ENCODE results near the gene MED4.
"Not testable (repeated sequence)": the region's sequence is repeated elsewhere in the genome, so short reads cannot be mapped to it uniquely, and the experiment has no call there.

Gene MED4

DNA sequence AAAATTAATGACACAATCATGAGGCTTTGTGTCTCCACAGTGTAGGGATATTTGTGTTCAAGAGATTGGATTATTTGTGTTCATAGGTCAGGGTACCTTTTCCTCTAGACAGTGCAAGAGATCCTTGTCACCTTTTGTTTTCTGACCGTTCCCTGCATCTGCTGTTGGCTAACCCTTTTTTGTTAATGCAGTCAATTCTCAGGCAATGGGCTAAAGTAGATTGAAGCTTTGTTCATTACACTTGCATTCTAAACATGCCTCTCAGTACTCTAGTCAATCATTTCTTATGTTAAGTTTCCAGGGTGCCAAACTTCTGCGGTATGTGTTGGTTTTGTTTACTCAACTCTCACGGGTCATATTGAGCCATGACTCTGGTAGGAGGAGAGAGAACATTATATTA is 1.8 kb upstream of the MED4 start:
- in situ Hi-C loops (cut with HindIII; ENCODE audit: low sequenced_read_pairs) = no loop called here

DNA sequence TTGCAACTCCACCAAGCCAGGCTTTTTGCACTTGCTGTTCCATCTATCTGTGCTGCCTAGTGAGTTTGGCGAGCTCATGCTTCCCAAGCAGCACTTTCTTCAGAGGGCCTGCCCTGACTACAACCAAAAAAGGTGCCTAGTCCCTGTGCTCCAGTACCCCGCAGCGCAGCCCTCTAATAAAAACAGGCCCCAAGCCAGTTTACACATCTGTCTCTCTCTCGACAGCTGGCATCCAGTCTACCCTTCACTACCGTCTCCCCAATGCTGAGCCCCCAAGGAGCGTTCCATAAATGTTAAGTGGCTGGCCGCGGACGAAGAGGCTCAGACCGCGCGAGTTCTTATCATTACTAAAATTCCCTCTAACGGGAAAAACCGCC is 512 bp downstream of the MED4 start:
- in situ Hi-C loops (cut with HindIII; ENCODE audit: low sequenced_read_pairs) = no loop called here

DNA sequence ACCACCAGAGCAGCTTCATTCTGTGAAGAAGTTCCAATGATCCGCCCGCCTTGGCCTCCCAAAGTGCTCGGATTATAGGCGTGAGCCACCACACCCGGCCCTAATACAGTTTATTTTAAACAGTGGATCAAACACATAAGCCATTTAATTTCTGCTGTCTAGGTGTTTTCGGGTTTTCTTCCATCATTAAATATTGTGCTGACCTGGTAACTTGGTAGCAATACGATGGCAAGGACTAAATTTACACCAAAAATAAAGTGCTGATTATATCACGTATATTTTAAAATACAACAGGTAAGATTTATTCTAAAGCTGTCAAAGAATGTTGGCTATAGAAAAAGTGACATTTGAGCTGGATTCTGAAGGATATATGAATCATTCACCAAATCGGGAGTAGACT is 1.3 kb downstream of the MED4 start:
- in situ Hi-C loops (cut with HindIII; ENCODE audit: low sequenced_read_pairs) = no loop called here

DNA sequence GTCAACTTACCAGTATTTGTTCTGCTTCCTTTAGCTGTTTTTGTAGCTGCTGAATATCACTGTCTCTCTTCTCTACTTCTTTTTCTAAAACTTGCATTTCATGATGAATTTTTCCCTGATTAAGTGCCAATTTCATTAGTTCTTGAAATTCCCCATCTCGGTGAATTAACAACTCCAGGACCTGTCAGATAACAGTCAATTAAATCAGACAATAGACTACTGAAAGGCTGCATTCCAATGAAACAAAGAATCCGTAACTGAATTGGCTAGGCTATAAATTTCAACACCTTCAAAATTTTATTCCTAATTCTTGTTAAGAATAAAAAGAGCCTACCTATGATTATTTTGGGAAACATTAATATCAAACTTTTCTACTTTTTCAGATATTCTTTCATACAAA is 8.6 kb downstream of the MED4 start:
- in situ Hi-C loops (cut with HindIII; ENCODE audit: low sequenced_read_pairs) = no loop called here

DNA sequence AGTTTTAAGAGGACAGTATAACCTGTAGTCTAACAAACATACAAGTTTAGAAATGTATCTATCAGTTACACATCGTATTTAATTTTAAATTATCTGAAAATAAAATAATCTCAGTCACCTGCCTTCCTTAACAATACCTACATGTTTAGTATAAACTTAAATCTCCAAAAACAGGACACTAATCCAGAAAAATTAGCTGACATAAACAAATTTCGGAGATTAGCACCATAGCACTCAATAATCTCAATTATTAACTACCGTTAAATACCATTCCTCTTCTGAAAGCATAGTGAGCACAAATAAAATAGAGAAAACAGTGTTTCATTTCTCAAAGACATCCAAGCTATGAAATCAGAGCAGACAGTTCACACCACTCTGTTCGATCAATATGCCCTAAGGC is 13.2 kb downstream of the MED4 start:
- in situ Hi-C loops (cut with HindIII; ENCODE audit: low sequenced_read_pairs) = no loop called here

DNA sequence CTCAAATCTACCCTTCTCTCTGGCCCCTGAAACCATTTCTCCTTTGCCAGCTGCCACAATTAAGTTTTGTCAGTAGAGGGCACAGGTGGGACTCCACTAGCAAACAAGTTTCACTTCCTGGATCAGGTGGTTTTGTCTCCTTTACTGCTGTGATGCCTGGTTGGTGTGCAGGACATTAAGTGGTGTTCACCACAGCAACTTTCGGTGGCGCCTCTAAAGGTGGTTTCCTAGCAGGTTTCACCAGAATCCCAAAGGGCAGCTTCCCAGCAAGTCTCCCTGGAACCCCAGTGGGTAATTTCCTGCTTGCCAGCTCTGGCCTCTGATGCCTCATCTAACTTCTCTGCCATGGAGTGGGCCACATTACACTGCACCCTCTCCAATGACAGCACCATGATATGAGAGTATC is 16.6 kb downstream of the MED4 start:
- in situ Hi-C loops (cut with HindIII; ENCODE audit: low sequenced_read_pairs) = no loop called here

DNA sequence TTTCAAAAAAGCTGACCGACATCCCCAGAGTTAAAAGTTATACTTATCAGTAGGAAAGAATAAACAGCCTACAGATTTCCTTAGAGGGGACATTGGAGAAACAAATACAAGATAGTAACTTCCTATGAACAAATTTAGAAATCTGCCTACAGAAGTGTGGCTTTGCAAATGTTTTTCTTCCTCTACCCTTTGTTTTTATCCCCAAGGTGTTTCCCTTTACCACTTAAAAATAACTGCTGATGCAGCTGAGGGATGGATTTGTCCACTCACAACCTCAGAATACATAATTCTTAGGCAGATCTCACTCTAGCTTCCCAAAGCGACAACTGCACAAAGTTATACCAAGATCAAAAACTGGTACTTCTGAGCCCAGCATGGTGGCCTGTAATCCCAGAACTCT is 20.9 kb downstream of the MED4 start:
- in situ Hi-C loops (cut with HindIII; ENCODE audit: low sequenced_read_pairs) = no loop called here

DNA sequence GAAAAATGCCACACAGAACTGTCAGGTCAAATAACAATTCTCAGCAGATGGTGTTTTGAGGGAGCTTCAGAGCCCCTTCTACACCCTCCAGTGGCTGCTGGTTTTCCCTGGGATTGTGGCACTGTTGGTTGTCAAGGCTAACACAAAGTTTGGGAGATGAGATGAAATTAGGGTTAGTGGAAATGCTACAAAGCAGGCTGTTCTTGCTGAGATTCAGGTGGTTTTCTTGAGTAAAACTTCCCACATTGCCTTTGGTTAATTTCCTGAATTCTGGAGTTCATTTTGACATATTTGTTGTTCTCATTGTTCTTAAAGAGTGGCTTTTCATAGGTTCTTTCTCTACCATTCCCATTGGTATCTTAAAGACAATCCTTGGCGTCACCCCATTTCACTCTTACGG is 22.1 kb downstream of the MED4 start:
- in situ Hi-C loops (cut with HindIII; ENCODE audit: low sequenced_read_pairs) = no loop called here

DNA sequence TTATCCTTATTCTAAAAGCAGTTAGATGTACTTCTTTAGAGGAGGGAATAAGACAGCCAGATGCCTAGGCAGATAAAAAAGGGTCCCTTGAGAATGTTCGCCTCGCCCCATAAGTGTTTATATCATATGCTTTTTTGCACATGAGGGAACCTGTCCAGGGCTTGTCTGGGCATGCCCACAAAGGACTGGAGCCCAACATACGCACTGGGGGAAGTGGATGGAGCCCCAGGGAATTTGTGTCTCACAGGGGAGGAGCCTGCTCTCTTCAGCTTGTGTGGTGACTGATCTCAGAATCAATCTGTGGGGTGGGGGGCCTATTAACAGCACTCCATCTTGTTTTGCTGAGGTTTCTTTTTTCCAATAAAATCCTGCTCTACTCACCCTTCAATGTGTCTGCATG is 22.6 kb downstream of the MED4 start:
- in situ Hi-C loops (cut with HindIII; ENCODE audit: low sequenced_read_pairs) = no loop called here

DNA sequence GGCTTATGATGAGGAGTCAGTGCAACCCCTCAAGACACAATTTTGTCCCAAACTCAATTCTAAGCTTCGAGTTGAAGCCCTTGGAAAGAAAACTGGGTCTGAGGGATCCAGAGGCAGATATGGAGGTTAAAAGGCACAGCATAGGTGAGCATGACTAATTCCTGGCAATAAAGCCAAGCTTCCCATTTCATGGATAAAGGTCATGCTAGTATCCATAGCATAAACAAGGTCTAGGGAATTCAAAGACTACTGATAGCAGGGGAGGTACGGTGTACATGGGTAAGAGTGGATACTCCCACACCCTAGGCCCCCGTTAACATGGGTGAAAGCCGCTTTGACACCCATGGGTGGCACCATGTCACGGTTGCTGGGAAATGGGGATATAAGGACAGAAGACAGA is 24.0 kb downstream of the MED4 start:
- in situ Hi-C loops (cut with HindIII; ENCODE audit: low sequenced_read_pairs) = no loop called here

DNA sequence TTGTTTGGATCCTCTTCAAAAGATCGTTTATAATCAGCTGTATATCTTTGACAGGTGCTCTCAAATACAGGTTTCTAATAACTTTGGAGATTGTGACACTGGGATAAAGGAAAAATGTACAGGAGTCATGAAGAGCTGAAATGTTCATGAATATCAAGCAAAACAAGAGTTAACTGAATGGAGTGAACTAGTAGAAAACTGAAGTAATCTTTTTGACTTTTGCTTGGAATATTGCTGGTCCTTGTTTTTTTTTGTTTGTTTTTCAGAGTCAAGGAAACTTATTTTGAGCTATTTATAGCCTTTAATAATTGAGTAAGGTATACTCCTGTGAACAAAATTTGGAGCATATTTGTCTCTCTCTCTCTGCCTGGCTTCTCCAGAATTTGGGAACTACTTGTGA is 25.3 kb downstream of the MED4 start:
- in situ Hi-C loops (cut with HindIII; ENCODE audit: low sequenced_read_pairs) = no loop called here

DNA sequence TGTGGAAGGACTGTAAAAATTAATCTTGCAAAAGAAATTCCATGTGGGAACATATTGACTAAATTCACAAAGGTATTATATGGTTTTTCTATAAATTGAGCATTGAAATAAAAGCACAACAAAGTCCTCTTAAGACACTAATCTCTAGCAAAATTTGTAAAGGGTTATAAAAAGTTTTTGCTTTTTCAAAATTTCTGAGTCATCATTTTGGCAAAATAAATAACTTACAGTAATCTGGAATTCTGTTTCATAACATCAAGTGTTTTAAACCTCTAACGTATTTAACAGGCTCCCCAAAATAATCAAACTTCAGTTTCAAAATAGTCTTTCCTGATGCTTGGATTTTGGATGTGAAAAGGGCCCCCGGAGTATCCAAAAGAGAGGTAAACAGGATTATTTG is 26.0 kb downstream of the MED4 start:
- in situ Hi-C loops (cut with HindIII; ENCODE audit: low sequenced_read_pairs) = no loop called here

DNA sequence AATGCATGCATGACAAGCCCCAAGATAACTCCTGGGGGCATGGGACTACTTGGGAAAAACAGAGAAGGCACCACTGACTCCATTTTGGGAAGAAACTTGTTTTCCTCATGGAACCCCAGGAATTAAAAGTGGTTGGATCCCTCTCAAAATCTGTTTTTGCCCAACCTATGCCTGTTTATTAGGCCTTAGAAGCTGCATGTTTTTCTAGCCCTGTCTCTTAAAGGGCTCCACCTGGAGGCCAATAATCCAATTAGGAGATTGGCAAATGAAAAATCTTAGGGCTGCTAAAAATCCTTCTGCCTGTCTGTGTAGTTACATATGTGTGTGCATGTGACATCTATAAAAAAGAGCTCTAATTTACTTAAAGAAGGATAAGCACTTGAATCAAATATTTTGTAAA is 26.9 kb downstream of the MED4 start:
- in situ Hi-C loops (cut with HindIII; ENCODE audit: low sequenced_read_pairs) = no loop called here

DNA sequence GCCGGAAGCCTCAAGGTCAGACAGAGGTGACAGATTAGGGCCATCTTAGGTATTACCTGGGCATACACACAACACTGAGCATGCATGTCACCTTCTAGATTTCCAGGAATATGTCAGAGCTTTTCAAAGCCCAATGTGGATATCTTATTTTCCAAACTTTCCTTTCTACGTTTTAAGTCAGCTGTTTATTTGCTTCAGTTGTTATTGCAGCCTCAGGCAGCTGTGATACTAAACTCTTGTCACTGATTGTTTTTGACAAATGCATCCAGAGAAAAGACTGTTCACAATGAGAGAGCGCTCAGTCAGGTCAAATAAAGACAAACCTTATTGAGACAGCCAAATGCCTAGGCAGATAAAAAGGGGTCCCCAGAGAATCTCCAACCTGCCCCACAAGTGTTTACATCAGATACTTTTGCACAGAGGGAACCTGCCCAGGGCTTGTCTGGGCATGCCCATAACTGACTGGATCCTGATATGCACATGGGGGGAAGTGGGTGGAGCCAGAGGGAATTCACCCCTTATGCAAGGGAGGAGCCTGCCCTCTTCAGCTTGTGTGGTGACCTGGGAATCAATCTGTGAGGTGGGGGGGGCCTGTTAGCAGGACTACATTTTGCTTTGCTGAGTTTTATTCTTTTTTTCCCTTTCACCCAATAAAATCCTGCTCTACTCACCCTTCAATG is 28.5 kb downstream of the MED4 start:
- in situ Hi-C loops (cut with HindIII; ENCODE audit: low sequenced_read_pairs) = no loop called here

DNA sequence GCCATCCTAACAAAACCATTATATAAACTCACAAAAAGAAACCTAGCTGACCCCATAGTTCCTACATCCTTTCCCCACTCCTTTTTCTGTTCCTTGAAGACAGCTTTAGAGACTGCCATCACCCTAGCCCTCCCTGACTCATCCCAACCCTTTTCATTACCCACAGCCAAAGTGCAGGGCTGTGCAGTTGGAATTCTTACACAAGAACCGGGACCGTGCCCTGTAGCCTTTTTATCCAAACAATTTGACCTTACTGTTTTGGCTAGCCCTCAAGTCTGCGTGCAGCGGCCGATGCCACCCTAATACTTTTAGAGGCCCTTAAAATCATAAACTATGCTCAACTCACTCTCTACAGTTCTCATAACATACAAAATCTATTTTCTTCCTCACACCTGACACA is 35.0 kb downstream of the MED4 start:
- in situ Hi-C loops (cut with HindIII; ENCODE audit: low sequenced_read_pairs) = not testable (repeated sequence)

DNA sequence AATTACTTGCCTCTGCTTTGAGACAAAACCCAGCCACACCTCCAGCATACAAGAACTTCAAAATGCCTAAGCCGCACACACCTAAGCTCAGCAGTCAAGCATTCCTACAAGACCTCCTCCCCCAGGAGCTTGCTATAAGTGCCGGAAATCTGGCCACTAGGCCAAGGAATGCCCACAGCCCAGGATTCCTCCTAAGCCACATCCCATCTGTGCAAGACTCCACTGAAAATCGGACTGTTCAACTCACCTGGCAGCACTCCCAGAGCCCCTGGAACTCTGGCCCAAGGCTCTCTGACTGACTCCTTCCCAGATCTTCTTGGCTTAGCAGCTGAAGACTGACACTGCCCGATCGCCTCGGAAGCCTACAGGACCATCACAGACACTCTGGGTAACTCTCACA is 36.4 kb downstream of the MED4 start:
- in situ Hi-C loops (cut with HindIII; ENCODE audit: low sequenced_read_pairs) = not testable (repeated sequence)

DNA sequence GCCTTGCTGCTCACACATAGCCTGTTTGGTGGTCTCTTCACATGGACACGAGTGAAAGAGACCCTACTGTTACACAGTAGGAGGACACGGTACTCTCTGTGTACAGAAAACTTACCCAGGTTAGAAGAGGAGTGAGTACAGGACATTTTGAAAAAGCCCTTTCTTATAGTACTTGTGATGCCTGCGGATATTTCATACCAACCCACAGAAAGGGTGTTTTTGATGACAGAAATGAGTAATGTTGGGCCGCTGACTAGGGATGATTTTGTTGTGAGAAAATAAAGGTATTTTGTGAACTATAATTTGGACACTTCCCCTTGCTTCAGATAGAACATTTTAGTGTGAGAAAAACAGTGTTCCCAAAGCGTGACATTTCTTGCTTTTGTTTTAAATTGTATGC is 39.2 kb downstream of the MED4 start:
- in situ Hi-C loops (cut with HindIII; ENCODE audit: low sequenced_read_pairs) = no loop called here

DNA sequence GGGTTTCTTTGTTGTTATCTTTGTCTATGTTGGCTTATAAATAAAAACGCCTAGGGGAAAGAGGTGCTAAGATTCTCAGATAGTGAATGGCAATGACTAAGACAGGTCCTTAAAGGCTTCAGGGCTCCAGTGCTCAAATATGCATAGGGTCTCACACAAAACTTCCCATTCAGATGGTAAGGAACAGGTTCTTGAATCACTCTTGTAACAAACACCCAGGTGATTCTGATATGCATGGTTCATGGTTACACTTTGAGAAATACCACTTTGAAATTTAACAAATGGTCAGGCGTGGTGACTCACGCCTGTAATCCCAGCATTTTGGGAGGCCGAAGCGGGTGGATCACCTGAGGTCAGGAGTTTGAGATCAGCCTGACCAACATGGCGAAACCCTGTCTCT is 40.3 kb downstream of the MED4 start:
- in situ Hi-C loops (cut with HindIII; ENCODE audit: low sequenced_read_pairs) = no loop called here

DNA sequence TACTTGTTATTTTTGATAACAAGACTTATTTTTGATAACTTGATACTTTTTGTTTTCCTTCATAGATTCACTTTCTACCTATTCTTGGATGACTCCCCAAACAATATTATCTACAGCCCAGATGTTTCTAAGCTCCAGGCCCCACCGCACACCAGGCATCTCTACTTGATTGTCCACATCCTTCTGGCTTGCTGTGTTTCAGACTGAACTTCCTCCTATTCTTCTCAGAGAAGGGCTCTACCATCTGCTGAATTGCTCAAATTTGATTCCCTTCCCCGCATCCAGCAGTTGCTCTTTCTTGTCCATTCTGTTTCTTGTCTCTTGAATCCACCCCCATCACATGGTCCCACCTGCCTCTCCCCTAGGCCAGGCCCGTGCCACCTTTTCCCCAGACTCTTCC is 44.4 kb downstream of the MED4 start:
- in situ Hi-C loops (cut with HindIII; ENCODE audit: low sequenced_read_pairs) = no loop called here

DNA sequence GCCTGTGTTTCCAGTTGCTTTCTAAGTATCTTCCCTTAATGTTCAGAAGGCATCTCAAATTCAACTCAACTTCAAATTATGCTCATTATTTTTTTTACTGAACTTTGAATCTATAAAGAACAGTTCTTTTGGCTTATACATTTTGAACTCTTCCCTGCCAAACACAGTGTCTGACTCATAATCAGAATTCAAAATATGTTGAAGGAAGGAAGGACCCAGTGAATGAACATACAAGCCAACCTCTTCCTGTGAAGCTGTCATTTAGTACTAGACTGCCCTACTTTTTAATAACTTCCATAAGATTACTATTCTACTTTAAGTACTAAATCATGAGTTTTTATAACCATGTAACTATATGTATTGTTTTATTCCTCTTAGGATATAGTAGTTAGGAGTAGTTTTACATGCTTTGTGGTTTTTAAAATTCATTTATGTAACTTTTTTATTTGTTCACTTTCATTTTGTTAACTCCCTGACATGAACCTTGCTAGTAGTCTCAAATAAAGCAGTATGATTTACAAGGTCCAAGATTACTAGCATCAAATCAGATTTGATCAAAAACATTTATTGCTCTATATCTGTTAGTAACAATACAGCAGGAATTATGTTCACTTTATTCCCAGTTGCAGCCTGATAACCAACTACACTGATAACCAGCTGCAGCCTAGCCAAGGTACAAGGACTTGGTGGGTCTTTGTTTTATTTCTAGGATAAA is 51.0 kb downstream of the MED4 start:
- in situ Hi-C loops (cut with HindIII; ENCODE audit: low sequenced_read_pairs) = no loop called here

DNA sequence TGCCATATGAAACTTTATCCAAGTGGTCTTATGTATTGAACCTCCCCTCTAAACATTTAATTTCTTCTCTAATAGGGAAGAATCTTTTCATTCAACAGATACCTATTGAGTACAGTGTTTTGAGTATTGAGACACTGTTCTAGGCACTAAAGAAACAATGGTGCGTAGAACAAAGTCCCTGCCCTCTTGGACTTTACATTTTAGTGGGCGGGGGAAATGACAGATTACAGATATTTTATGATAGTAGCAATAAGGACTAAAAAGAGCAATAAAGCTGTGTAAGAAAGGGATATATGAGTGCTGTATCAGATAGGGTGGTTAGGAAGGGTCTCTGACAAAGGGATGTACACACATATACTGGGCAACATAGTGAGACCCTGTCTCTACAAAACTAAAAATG is 52.0 kb downstream of the MED4 start:
- in situ Hi-C loops (cut with HindIII; ENCODE audit: low sequenced_read_pairs) = no loop called here

DNA sequence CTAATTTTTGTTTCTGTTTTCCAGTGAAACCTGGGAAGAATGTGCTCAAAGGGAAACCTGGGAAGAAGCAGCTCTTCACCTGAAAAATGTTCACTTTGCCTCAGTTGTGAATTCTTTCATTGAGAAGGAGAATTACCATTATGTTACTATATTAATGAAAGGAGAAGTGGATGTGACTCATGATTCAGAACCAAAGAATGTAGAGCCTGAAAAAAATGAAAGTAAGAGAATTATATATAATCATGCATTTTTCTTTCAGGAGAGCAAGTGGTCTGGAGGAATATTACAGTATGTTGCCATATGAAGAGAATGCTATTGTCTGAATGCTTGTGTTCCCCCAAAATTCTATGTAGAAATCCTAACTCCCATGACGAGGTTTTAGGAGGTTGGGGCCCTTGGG is 54.0 kb downstream of the MED4 start:
- in situ Hi-C loops (cut with HindIII; ENCODE audit: low sequenced_read_pairs) = no loop called here

DNA sequence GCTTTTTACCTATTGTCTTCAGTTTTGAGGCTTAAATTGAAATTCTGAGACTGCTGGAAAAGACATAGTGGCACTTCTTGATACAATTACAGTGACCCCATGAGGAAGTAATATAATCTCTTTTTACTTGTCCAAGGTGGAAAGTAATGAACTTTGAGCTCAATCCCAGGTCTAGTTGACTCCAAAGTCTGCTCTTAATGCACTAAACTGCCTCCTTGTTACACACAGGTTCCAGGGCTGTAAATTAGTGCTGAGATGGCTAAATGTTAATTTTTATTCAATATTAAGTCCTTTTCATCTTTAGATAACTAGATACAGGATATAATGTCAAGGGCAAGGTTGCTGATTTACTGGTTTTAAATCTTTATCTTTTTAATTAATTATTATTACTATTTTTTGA is 54.9 kb downstream of the MED4 start:
- in situ Hi-C loops (cut with HindIII; ENCODE audit: low sequenced_read_pairs) = no loop called here

All from endothelial cell of hepatic sinusoid (primary cell).